A549 (cell line): ENCODE results near the gene DAB1.

Source experiments
- CTCF ChIP-seq: fragments of >200 bp; sonication (Bioruptor Twin); formaldehyde crosslinking; IDR thresholded peaks from 3 replicates; pipeline ENCODE4 v1.5.1; 2016
- EP300 ChIP-seq, 2 experiments: fragments of >200 bp; sonication (Bioruptor Twin); formaldehyde crosslinking; IDR thresholded peaks; 2 replicates in 1 of 2; 3 replicates in 1 of 2; pipeline ENCODE4 v1.6.1; 2016 to 2017
- RARB ChIP-seq: fragments of 250-450 bp; sonication (Bioruptor Pico); IDR thresholded peaks from 2 replicates; pipeline ENCODE4 v1.8.0; 2021; ENCODE audit warnings: mild to moderate bottlenecking, moderate library complexity
- RCOR1 ChIP-seq: fragments of 150-350 bp; IDR thresholded peaks from 2 replicates; pipeline ENCODE4 v1.6.1; 2014; ENCODE audit warnings: antibody characterized with exemption, low read length, low read depth
- SMC3 ChIP-seq: fragments of >200 bp; sonication (Bioruptor Twin); formaldehyde crosslinking; IDR thresholded peaks from 3 replicates; pipeline ENCODE4 v1.6.1; 2018; ENCODE audit warnings: inconsistent platforms
- SREBF2 ChIP-seq: fragments of 450-650 bp; IDR thresholded peaks from 2 replicates; pipeline ENCODE4 v1.6.1; 2014; ENCODE audit warnings: mild to moderate bottlenecking, moderate library complexity
- TF ChIP-seq, protein P1 (sequence below): fragments of >200 bp; sonication (Bioruptor Twin); formaldehyde crosslinking; IDR thresholded peaks from 3 replicates; pipeline ENCODE4 v1.6.1; 2016

GRCh38 chr1:57018119-57018518, 405.7 kb downstream of the DAB1 start:
- TF ChIP-seq CTCF = no peak
- no peak for TF ChIP-seq RCOR1
- TF ChIP-seq EP300 (IDR thresholded peaks at IDR 0.05) = no peak
- TF ChIP-seq RARB (CRISPR knock-in tag) = no peak
- no peak for TF ChIP-seq SMC3
- TF ChIP-seq, protein P1, sequence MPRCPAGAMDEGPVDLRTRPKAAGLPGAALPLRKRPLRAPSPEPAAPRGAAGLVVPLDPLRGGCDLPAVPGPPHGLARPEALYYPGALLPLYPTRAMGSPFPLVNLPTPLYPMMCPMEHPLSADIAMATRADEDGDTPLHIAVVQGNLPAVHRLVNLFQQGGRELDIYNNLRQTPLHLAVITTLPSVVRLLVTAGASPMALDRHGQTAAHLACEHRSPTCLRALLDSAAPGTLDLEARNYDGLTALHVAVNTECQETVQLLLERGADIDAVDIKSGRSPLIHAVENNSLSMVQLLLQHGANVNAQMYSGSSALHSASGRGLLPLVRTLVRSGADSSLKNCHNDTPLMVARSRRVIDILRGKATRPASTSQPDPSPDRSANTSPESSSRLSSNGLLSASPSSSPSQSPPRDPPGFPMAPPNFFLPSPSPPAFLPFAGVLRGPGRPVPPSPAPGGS = no peak
- TF ChIP-seq SREBF2 = no peak
